ENCODE data around the gene NEK10. TPM values are rescaled to one million over a fixed set of nuclear protein-coding genes. Genes with fewer than 3 reads are reported as not detected.

The NEK10 gene
- total RNA-seq, 1 experiment from 2014 or later, result 1.2 TPM

DNA sequence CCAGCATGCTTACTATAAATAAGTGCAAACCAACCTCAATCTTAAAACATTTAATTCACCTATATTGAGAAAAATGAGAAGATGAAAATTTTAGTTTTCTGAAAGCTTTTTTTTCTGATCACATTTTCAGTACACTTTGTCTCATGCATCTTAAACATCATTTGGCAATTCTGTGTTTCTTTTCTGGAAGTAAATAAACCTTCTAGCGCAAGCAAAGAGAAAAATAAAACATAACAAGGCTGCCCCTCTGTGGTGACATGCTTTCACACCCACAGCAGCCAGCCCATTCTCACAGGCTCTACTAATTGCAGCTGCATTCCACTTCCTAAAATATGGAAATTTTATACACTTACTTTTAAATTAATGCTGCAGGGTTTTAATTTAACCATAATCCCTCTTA, 90.1 kb downstream of the NEK10 start (continued):
- TF ChIP-seq, protein P1, sequence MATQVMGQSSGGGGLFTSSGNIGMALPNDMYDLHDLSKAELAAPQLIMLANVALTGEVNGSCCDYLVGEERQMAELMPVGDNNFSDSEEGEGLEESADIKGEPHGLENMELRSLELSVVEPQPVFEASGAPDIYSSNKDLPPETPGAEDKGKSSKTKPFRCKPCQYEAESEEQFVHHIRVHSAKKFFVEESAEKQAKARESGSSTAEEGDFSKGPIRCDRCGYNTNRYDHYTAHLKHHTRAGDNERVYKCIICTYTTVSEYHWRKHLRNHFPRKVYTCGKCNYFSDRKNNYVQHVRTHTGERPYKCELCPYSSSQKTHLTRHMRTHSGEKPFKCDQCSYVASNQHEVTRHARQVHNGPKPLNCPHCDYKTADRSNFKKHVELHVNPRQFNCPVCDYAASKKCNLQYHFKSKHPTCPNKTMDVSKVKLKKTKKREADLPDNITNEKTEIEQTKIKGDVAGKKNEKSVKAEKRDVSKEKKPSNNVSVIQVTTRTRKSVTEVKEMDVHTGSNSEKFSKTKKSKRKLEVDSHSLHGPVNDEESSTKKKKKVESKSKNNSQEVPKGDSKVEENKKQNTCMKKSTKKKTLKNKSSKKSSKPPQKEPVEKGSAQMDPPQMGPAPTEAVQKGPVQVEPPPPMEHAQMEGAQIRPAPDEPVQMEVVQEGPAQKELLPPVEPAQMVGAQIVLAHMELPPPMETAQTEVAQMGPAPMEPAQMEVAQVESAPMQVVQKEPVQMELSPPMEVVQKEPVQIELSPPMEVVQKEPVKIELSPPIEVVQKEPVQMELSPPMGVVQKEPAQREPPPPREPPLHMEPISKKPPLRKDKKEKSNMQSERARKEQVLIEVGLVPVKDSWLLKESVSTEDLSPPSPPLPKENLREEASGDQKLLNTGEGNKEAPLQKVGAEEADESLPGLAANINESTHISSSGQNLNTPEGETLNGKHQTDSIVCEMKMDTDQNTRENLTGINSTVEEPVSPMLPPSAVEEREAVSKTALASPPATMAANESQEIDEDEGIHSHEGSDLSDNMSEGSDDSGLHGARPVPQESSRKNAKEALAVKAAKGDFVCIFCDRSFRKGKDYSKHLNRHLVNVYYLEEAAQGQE (IDR thresholded peaks at IDR 0.05; ENCODE audit: low read depth), result no peak
- no peak for TF ChIP-seq EZH2 (IDR thresholded peaks at IDR 0.05)

DNA sequence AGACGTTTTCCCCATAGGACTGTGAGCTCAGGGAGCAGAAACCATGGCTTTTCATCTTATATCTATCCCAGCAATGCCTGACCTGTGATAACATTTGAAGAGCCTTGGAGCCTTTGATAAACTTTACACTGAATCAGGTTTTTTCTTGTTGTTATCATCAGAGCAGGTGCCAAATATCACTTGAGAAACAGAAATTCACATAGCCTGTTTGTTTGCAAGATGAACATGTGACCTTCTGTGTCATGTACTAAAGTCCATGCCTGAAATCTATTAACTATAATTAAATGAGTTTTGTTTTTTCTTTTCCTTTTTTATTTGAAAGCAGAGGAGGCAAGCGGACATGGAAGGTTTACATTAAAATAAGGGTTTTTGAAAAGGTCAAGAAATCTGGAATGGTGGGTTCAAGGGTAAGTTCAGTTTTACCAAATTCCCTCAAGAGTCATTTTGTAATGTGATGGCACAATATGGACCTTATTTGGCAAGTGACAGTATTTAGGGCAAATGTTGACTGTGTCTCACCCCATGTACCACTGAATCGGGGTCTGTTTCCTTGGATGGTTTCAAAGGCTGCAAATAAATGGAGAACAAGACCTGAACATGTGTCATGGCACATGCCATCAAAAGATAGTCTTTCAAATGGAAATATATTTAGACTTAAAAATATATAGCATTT, 90.7 kb downstream of the NEK10 start:
- Histone ChIP-seq H3K27ac (ENCODE audit: low read depth, low read length) (no peak overlapping the region), H2AFZ (ENCODE audit: low read depth, low read length, poor library complexity, severe bottlenecking) (no peak overlapping the region), H3K9me2 (ENCODE audit: insufficient read depth) (no peaks in the 10 kb centered on the region), H3K27me3 (ENCODE audit: insufficient read depth, low read length) (no peaks in the 10 kb centered on the region), H3K4me3 (replicated peaks in 1 of 2; ENCODE audit: low read depth in 1 of 2, low read length in 2 of 2) (no peak overlapping the region), H3K9ac (ENCODE audit: low read length) (no peak overlapping the region), H3K4me2 (ENCODE audit: low read length) (no peak overlapping the region), H3K79me2 (ENCODE audit: insufficient read depth, low read length) (no peaks in the 10 kb centered on the region), H3K36me3 (ENCODE audit: control insufficient read depth in 1 of 2, insufficient read depth in 2 of 2, low read length in 2 of 2) (no peaks in the 10 kb centered on the region), H4K20me1 (ENCODE audit: insufficient read depth) (no peaks in the 10 kb centered on the region), H3K9me3 (ENCODE audit: control insufficient read depth in 1 of 2, insufficient read depth in 1 of 2, low read depth in 1 of 2, low read length in 2 of 2) (no peaks in the 10 kb centered on the region), H3K4me1 (ENCODE audit: control insufficient read depth in 1 of 2, insufficient read depth in 2 of 2, low read length in 2 of 2) (no peaks in the 10 kb centered on the region)
- intact Hi-C loops (cut with micrococcal nuclease), result loop anchor here (1.0 kb wide), 1 partner anchor 144 kb away; no protein-coding TSS in a partner anchor
- RAD21 ChIA-PET (ENCODE audit: low non-redundant PET in 1 of 2, low total read pairs in 2 of 2, uncharacterized antibody in 2 of 2, unreplicated experiment in 2 of 2), result interaction anchor here in 1 of 2 experiments (0.9 kb wide), 1 partner anchor 144 kb away, joined by 3 read pairs; no protein-coding TSS in a partner anchor
- DNase-seq (ENCODE audit: low read depth, low spot score), result no peak
- no TSS peak for BruUV-seq (replicated peaks)
- POLR2A ChIA-PET, result no interaction called here
- no peak for ATAC-seq
- TF ChIP-seq CEBPB (IDR thresholded peaks at IDR 0.05; ENCODE audit: low read depth), result no peak
- TF ChIP-seq EZH2 (IDR thresholded peaks at IDR 0.05), result no peak
- TF ChIP-seq ZFX (IDR thresholded peaks at IDR 0.05), result no peak
- no peak for TF ChIP-seq RAD21 (IDR thresholded peaks at IDR 0.05; ENCODE audit: low read depth)
- no peak for TF ChIP-seq JUND (IDR thresholded peaks at IDR 0.05)
- TF ChIP-seq SRF (IDR thresholded peaks at IDR 0.05; ENCODE audit: low read depth), result no peak
- TF ChIP-seq EZH2phosphoT487 (IDR thresholded peaks at IDR 0.05; ENCODE audit: borderline replicate concordance), result no peak
- TF ChIP-seq, protein P2, sequence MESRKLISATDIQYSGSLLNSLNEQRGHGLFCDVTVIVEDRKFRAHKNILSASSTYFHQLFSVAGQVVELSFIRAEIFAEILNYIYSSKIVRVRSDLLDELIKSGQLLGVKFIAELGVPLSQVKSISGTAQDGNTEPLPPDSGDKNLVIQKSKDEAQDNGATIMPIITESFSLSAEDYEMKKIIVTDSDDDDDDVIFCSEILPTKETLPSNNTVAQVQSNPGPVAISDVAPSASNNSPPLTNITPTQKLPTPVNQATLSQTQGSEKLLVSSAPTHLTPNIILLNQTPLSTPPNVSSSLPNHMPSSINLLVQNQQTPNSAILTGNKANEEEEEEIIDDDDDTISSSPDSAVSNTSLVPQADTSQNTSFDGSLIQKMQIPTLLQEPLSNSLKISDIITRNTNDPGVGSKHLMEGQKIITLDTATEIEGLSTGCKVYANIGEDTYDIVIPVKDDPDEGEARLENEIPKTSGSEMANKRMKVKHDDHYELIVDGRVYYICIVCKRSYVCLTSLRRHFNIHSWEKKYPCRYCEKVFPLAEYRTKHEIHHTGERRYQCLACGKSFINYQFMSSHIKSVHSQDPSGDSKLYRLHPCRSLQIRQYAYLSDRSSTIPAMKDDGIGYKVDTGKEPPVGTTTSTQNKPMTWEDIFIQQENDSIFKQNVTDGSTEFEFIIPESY (IDR thresholded peaks at IDR 0.05; ENCODE audit: extremely low read depth, insufficient replicate concordance, low read length), result no peak
- CTCF ChIA-PET, result no interaction called here
